HG03095 (cell line): Measurements from ENCODE around the gene C5AR2.
"Not testable (repeated sequence)": the region's sequence is repeated elsewhere in the genome, so short reads cannot be mapped to it uniquely, and the experiment has no call there.

Experiments
- ATAC-seq: cut with Tn5 transposase; IDR thresholded peaks from one replicate; pipeline ENCODE4 v1.9.1; 2021; ENCODE audit warnings: moderate library complexity; ENCODE audit not compliant: unreplicated experiment

Gene C5AR2

DNA sequence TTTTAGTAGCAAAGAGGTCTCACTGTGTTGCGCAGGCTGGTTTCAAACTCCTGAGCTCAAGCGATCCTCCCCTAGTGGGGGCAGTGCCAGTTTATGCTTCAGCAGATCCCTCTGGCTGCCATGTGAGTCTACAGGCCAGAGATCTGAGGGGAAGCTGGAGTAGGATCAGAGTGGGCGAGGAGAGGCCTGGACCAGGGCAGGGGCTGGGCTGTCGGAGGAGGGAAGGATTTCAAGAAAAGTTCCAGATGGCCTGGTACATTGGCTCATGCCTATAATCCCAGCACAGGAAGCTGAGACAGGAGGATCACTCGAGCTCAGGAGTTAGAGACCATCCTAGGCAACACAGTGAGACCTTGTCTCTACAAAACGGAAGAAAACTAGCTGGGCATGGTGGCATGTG lies 27.0 kb downstream of the C5AR2 start:
- ATAC-seq: no peak

- ATAC-seq: no peak
These were observed 30.3 kb downstream of the C5AR2 start for GRCh38 chr19:47362321-47362720.

- no peak for ATAC-seq
These were observed 32.0 kb downstream of the C5AR2 start for GRCh38 chr19:47363758-47364531.

GRCh38 chr19:47365455-47365854 lies 33.5 kb downstream of the C5AR2 start:
- not testable (repeated sequence) for ATAC-seq

GRCh38 chr19:47370045-47370611 lies 38.2 kb downstream of the C5AR2 start:
- ATAC-seq: no peak

DNA sequence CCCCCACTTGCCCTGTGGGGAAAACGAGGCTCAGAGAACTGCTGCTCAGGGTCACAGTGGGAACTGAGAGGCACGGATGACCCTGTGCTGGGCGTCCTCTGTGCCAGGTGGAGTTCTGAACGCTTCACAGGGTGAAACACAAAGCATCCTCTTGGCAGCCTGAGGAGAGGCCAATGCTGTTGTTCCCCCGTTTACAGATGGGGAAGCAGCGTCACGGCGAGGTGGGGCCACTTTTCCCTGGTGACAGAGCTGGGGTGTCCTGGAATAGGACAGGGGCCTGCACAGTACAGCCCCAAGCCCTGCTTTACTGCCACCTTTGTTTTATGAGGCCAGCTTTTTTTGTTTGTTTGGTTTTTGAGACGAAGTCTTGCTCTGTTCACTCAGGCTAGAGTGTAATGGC lies 39.3 kb downstream of the C5AR2 start:
- no peak for ATAC-seq

DNA sequence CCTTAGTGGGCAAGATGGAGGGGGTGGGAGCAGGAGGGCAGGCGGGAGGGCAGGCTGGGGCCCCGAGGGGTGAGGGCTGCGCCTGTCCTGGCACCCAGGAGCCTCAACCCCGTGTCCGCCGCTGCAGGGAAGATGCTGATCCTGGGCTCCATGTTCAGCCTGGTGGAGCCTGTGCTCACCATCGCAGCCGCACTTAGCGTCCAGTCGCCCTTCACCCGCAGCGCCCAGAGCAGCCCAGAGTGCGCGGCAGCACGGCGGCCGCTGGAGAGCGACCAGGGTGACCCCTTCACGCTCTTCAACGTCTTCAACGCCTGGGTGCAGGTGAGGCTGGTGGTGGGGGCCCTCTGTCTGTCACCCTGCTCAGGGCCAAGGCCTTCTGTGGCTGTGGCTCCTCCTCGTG lies 40.6 kb downstream of the C5AR2 start:
- ATAC-seq: no peak

GRCh38 chr19:47373246-47374240 lies 41.6 kb downstream of the C5AR2 start:
- ATAC-seq: no peak

GRCh38 chr19:47374876-47375693 lies 43.1 kb downstream of the C5AR2 start:
- no peak for ATAC-seq

DNA sequence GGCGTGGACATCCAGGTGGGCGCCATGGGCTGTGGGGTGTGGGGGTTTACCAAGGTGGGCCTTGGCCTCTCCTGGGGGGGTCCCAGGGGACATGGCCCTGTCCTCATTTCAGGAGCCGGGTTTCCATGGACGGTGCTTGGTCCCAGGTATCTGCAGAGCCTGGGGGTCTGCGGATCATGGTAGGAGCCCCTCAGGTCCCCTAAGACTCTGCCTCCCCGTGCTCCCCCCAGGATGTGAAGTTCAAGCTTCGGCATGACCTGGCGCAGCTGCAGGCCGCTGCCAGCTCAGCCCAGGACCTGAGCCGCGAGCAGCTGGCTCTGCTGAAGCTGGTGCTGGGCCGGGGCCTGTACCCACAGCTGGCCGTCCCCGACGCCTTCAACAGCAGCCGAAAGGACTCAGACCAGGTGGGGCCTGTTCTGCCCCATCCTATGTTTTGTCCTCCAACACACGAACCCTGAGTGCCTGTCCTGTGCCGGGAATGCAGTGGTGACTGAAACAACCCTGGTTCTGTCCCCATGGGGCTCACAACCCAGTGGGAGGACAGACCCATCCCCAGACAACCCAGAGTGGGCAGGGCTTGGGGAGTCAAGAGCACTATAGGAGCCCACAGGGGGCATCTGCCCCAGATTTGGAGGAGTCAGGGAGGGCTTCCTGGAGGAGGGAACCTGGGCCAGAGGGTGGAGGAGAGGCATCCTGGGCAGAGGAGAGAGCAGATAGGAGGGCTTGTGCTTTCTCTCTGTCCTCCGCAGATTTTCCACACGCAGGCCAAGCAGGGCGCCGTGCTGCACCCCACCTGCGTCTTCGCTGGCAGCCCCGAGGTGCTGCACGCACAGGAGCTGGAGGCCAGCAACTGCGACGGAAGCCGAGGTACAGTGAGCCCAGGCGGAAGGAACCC lies 44.0 kb downstream of the C5AR2 start:
- no peak for ATAC-seq

DNA sequence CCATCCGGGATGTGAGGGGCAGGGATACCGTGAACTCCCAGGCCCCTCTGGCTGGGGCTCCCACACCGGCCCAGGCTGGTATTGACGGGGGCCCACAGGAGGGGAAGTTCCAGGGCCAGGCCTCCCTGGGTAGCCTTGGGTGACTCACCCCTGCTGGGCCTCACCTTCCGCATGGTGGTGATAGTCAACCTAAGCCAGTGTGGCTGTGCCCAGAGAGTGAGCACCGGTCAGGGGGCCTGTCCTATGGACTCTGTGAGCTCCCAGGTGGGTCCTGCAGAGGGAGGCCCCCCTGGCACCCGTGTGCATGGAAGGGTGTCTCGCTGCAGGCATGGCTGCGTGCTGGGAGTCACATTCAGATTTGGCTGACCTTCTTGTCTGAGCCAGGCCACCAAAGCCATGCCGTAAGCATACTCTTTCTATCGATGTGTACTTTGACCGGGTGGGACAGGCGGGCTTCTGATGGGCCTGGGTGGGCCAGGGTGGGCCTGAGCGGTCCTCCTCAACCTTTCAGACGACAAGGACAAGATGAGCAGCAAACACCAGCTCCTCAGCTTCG lies 44.7 kb downstream of the C5AR2 start:
- no peak for ATAC-seq

DNA sequence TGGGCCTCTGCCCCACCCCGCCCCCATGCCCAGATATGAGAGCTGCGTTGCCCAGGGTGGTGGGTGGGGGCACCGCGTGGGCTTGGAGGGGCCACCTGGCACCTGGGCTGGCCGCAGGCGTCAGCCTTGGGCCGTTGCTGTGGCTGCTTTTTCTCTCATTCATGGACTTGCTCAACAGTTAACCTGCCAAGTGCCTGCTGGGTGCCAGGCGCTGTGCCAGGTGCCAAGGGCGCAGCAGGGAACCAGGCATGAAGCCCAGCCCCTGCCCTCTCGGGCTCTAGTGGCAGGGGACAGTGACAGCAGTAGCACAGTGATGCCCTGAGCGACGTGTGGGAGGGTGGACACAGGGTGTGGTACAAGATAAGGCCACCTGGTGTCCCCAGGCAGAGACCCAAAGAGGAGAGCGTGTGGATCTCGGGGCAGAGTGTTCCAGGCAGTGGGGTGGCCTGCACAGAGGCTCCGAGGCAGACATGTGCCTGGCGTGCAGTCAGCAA lies 45.3 kb downstream of the C5AR2 start:
- ATAC-seq: no peak

GRCh38 chr19:47377801-47378200 lies 45.8 kb downstream of the C5AR2 start:
- ATAC-seq: no peak

- no peak for ATAC-seq
These were observed 46.3 kb downstream of the C5AR2 start for GRCh38 chr19:47378246-47378645.

DNA sequence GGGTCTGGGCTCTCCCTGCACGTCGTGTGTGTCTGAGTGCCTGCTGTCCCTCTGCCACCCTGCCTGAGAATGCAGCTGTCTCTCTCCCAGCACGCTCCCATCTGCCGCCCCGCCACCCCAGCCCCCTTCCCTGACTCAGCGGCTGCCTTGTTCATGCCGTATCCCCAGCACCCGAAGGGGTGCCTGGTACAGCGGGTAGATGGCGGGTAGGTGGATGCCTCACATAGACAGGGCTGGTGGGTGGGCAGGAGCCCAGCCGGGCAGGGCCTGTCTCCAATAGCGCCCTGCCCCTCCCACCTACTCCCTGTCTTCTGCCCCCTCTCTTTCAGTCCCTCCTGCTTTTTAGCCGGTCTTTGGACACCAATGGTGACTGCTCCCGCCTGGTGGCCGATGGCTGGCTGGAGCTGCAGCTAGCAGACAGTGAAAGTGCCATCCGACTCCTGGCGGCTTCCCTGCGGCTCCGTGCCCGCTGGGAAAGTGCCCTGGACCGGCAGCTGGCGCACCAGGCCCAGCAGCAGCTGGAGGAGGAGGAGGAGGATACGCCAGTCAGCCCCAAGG lies 47.5 kb downstream of the C5AR2 start:
- no peak for ATAC-seq

GRCh38 chr19:47380559-47380958 lies 48.6 kb downstream of the C5AR2 start:
- ATAC-seq: no peak

GRCh38 chr19:47381121-47381520 lies 49.1 kb downstream of the C5AR2 start:
- no peak for ATAC-seq

DNA sequence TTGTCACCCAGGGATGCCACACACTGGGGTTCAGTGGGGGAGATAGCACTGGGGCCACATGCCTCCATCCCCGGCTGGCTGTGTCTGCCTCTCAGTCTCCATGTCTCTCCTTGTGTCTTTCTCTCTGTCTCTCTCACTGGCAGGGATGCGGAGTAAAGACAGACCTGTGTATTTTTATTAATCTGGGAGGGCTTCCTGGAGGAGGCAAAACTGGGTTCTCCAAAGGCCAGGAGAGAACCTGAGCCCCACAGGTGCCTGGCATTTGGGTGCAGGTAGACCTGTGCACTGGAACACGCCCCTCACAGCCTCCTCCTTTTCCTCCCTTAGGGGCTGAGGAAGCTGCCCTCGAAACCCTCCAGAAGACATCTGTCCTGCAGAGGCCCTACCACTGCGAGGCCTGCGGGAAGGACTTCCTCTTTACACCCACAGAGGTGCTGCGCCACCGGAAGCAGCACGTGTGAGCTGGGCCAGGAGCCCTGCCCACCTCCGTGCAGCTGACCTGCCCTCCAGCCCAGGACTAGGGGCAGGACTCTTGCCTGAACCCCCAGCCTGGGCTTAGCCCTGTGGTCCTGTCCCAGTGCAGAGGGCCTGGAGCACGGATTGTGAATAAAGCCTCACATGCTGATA lies 49.8 kb downstream of the C5AR2 start:
- ATAC-seq: no peak
